Endodermal cell (in vitro differentiated cells): ENCODE data around the gene FEZF2. TPM values are rescaled to one million over a fixed set of nuclear protein-coding genes. Genes with fewer than 3 reads are reported as not detected.

ENCODE experiments used
- DNase-seq: peaks from one replicate; pipeline ENCODE4 v3.0.0-alpha.2; 2017
- H3K27ac ChIP-seq: 2 replicates; pipeline ENCODE4 v1.5.1; 2013; ENCODE audit warnings: mild to moderate bottlenecking, low read depth, low read length, moderate library complexity
- H3K27me3 ChIP-seq: 2 replicates; pipeline ENCODE4 v1.6.1; 2013; ENCODE audit warnings: mild to moderate bottlenecking, low read length, moderate library complexity; ENCODE audit not compliant: insufficient read depth, control insufficient read depth, poor library complexity, severe bottlenecking
- H3K36me3 ChIP-seq: 2 replicates; pipeline ENCODE4 v1.7.0; 2013; ENCODE audit warnings: mild to moderate bottlenecking, low read length, moderate library complexity; ENCODE audit not compliant: control insufficient read depth, insufficient read depth
- H3K4me1 ChIP-seq: one replicate; pipeline ENCODE4 v1.7.0; 2013; ENCODE audit warnings: low read length; ENCODE audit not compliant: control insufficient read depth, insufficient read depth
- H3K4me3 ChIP-seq: 2 replicates; pipeline ENCODE4 v1.5.1; 2013; ENCODE audit warnings: mild to moderate bottlenecking, low read length, moderate library complexity
- H3K9ac ChIP-seq: 2 replicates; pipeline ENCODE4 v1.6.1; 2013; ENCODE audit warnings: mild to moderate bottlenecking, low read length, moderate library complexity; ENCODE audit not compliant: poor library complexity, severe bottlenecking; ENCODE audit errors: extremely low read depth
- H3K9me3 ChIP-seq: 2 replicates; pipeline ENCODE4 v1.6.1; 2013; ENCODE audit warnings: mild to moderate bottlenecking, low read length, moderate library complexity; ENCODE audit not compliant: control insufficient read depth
- H3K27ac Mint-ChIP-seq: 2 replicates; pipeline ENCODE4 v1.8.0; 2020; ENCODE audit warnings: mixed read lengths
- H3K27me3 Mint-ChIP-seq: 2 replicates; pipeline ENCODE4 v1.8.0; 2021; ENCODE audit warnings: mild to moderate bottlenecking, mixed read lengths; ENCODE audit not compliant: insufficient read depth
- H3K36me3 Mint-ChIP-seq: 2 replicates; pipeline ENCODE4 v1.8.0; 2020; ENCODE audit warnings: low read depth, mixed read lengths
- H3K4me1 Mint-ChIP-seq: 2 replicates; pipeline ENCODE4 v1.8.0; 2020; ENCODE audit warnings: mixed read lengths
- H3K4me3 Mint-ChIP-seq: 2 replicates; pipeline ENCODE4 v1.8.0; 2020; ENCODE audit warnings: mild to moderate bottlenecking, moderate library complexity, mixed read lengths
- H3K9me3 Mint-ChIP-seq: 2 replicates; pipeline ENCODE4 v1.8.0; 2020; ENCODE audit warnings: mild to moderate bottlenecking, mixed read lengths
- WGBS, 2 experiments: methylation state at CpG; one replicate each; pipeline versions ENCODE4 v1.1.5 to v1.1.7; 2013; ENCODE audit warnings: missing lambda C conversion rate in 2 of 2, mixed read lengths in 1 of 2; ENCODE audit not compliant: insufficient coverage in 1 of 2, insufficient read length in 1 of 2; 5-methylcytosine and 5-hydroxymethylcytosine counted together
- total RNA-seq, 2 donors: library from RNA; stranded (reverse); fragmentation: NEBNext Ultra II Directional in 1 of 2; extraction: Animal tissue kit (Norgen Biotek cat#: 25700) in 1 of 2; gene quantifications; 2 replicates in 1 of 2; 3 replicates in 1 of 2; pipeline ENCODE4 v1.2.1, GENCODE V29; 2021
- TF ChIP-seq, protein P1 (sequence below): fragments of 200-600 bp; sonication (generic); conservative IDR thresholded peaks from 2 replicates; pipeline ENCODE4 v1.5.0; 2021; ENCODE audit warnings: antibody characterized with exemption, mild to moderate bottlenecking

The FEZF2 gene
- total RNA-seq, 2 donors from 2014 or later, result not detected

DNA sequence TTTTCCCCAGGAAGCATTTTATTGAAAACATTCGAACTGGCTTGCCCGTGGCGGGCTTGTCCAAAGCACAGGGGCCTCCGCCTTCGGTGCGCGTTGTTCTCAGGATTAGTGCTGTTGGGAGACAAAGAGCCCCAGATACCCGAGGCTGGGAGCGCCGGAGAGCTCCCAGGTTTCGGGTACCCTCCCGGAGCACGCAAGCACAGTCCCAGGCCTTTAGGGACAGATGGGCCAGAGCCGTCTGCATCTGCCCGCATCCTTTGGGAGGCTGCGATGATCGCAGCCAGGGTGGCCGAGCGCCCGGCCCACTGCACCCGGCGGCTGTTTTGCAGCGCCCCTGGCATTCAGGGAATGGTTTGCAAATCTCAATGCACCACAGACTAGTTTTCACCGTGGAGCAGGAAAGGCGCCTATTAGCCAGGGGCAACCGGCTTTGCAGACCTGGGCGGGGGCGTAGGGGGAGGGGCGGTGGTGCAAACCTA is 5.0 kb upstream of the FEZF2 start:
- peaks cover 100% of the 10 kb centered on the region for H3K27me3 Mint-ChIP-seq
- H3K36me3 Mint-ChIP-seq, result no peaks in the 10 kb centered on the region
- peak; percentile 79 for DNase-seq
- WGBS, 2 experiments, result 2% methylated on average over 7 to 29 of the region's 29 CpGs
- H3K4me1 Mint-ChIP-seq, result peaks cover 24% of the 10 kb centered on the region
- no peaks in the 10 kb centered on the region for H3K9me3 Mint-ChIP-seq
- TF ChIP-seq, protein P1, sequence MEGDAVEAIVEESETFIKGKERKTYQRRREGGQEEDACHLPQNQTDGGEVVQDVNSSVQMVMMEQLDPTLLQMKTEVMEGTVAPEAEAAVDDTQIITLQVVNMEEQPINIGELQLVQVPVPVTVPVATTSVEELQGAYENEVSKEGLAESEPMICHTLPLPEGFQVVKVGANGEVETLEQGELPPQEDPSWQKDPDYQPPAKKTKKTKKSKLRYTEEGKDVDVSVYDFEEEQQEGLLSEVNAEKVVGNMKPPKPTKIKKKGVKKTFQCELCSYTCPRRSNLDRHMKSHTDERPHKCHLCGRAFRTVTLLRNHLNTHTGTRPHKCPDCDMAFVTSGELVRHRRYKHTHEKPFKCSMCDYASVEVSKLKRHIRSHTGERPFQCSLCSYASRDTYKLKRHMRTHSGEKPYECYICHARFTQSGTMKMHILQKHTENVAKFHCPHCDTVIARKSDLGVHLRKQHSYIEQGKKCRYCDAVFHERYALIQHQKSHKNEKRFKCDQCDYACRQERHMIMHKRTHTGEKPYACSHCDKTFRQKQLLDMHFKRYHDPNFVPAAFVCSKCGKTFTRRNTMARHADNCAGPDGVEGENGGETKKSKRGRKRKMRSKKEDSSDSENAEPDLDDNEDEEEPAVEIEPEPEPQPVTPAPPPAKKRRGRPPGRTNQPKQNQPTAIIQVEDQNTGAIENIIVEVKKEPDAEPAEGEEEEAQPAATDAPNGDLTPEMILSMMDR, result no peak
- no peak overlapping the region for H3K9ac ChIP-seq
- H3K9me3 ChIP-seq, result no peaks in the 10 kb centered on the region
- H3K4me3 ChIP-seq, result peak overlapping the region; percentile 51
- peak overlapping the region; percentile 41 for H3K4me3 Mint-ChIP-seq
- no peak overlapping the region for H3K27ac Mint-ChIP-seq
- peaks cover 5% of the 10 kb centered on the region for H3K4me1 ChIP-seq
- no peak overlapping the region for H3K27ac ChIP-seq
- H3K27me3 ChIP-seq, result peaks cover 100% of the 10 kb centered on the region
- no peaks in the 10 kb centered on the region for H3K36me3 ChIP-seq

DNA sequence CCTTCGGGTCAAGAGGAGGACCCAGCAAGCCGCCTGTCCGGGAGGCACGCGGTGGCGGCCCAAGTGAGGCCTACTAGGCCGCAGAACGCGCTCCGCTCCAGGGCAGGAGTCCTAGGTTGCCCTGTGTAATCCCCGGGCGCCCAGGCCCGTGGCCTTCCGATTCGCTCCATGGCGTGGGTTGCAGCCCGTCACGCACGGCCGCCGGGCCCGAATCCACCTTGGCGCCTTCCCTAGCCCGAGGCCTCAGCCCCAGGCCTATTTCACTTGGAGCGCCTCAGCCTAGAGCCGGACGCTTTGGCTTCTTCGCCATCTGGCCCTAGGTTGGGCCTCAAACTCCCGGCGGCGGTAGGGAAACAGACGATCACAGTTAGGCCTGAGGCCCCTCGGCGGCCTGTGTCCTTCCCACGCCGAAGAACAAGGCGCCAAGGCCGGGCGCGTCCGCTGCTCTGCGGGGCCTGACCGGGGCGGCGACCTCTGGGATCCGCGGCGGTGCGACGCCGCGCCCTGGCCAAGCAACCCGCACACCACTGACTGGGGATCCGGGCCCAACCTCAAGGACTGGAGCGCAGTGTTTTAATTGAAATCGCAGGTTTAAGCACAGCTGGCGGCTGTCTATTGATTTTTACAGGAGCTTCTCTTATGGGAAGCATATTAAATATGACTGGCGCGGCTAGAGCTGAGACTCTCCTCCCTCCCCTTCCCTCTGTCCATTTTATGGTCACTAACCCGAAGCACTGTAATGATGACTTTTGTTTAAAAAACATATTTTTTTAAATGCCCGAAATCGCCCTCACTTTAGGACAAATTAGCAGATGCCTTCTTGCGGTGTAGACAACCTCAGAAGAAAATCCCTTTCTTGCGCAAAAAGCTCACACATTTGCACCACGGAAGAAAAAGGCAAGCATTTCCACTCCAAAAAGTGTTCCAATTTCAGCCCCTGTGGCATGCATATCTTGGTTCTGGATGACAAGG is 3.8 kb upstream of the FEZF2 start:
- DNase-seq, result peak; percentile 80

DNA sequence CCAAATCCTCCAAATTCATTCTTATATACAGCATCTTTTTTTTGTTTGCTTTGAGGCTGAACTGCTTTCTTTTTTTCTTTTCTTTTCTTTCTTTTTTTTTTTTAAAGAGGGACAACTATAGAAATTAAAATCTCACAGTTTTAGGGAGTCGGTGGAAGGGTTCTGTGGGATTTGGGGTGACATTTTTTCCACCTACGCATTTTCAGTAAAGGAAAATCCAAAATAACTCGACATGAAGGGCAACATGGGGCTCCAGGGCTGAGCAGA is 3.0 kb upstream of the FEZF2 start:
- Mint-ChIP-seq H3K27me3 (peaks cover 100% of the 10 kb centered on the region), H3K4me3 (no peak overlapping the region), H3K36me3 (no peaks in the 10 kb centered on the region), H3K27ac (no peak overlapping the region), H3K9me3 (no peaks in the 10 kb centered on the region), H3K4me1 (peaks cover 29% of the 10 kb centered on the region)
- 54% methylated on average over 3 of the region's 3 CpGs; no CpG with 5 or more reads in 1 of the 2 experiments for WGBS, 2 experiments
- H3K9me3 ChIP-seq, result no peaks in the 10 kb centered on the region
- TF ChIP-seq, protein P1, result no peak
- no peaks in the 10 kb centered on the region for H3K36me3 ChIP-seq
- H3K4me1 ChIP-seq, result peaks cover 5% of the 10 kb centered on the region
- DNase-seq, result no peak
- H3K27me3 ChIP-seq, result peaks cover 100% of the 10 kb centered on the region
- no peak overlapping the region for H3K9ac ChIP-seq
- H3K27ac ChIP-seq, result no peak overlapping the region
- H3K4me3 ChIP-seq, result no peak overlapping the region

More for the DNA sequence above, 3.8 kb upstream of the FEZF2 start:
- Mint-ChIP-seq H3K4me1 (peaks cover 24% of the 10 kb centered on the region), H3K4me3 (no peak overlapping the region), H3K27me3 (peaks cover 100% of the 10 kb centered on the region), H3K27ac (no peak overlapping the region), H3K9me3 (no peaks in the 10 kb centered on the region), H3K36me3 (no peaks in the 10 kb centered on the region)
- Histone ChIP-seq H3K9ac (no peak overlapping the region), H3K4me1 (peaks cover 5% of the 10 kb centered on the region), H3K4me3 (no peak overlapping the region), H3K9me3 (no peaks in the 10 kb centered on the region), H3K27ac (no peak overlapping the region), H3K36me3 (no peaks in the 10 kb centered on the region), H3K27me3 (peaks cover 100% of the 10 kb centered on the region)
- TF ChIP-seq, protein P1, result no peak
- 18 to 19% methylated on average over 21 to 65 of the region's 65 CpGs for WGBS, 2 experiments
